SK-N-SH (cell line): Measurements from ENCODE around the gene NOP9. TPM values are rescaled to one million over a fixed set of nuclear protein-coding genes. Genes with fewer than 3 reads are reported as not detected.

Experiments used
- CTCF ChIA-PET: fragments of 300-600, 350-600 bp; formaldehyde crosslinking; extraction: SDS; loops from one replicate; lab custom pipeline; 2021; lab: Yijun Ruan, JAX
- POLR2A ChIA-PET: fragments of 350-600 bp; sonication (Branson Sonifier 250); formaldehyde crosslinking; extraction: SDS; loops from one replicate; lab custom pipeline; 2020; ENCODE audit warnings: antibody characterized with exemption, inconsistent platforms; lab: Yijun Ruan, JAX
- DNase-seq: peaks from one replicate; pipeline ENCODE4 v3.0.0; 2012
- H2AFZ ChIP-seq: fragments of 200-600 bp; sonication (generic); 2 replicates; pipeline ENCODE4 v1.8.1; 2016; ENCODE audit warnings: antibody characterized with exemption, mild to moderate bottlenecking, low read depth
- H3F3A ChIP-seq: fragments of 200-600 bp; sonication (generic); replicated peaks from 2 replicates; pipeline ENCODE3; 2016; ENCODE audit warnings: antibody characterized with exemption, mild to moderate bottlenecking; ENCODE audit not compliant: insufficient read depth
- H3K27ac ChIP-seq, 2 experiments: fragments of 200-500 bp in 1 of 2; fragments of 200-600 bp in 1 of 2; sonication (Bioruptor generic) in 1 of 2; sonication (generic), shearing (Covaris generic) in 1 of 2; 2 replicates each; pipeline versions ENCODE4 v1.5.1 to v1.6.1; 2014 to 2016; ENCODE audit warnings: low read depth in 2 of 2, inconsistent platforms in 1 of 2, low read length in 1 of 2, mild to moderate bottlenecking in 1 of 2, mixed read lengths in 1 of 2
- H3K27me3 ChIP-seq: fragments of 200-600 bp; sonication (generic), shearing (Covaris generic); 2 replicates; pipeline ENCODE4 v1.6.1; 2016; ENCODE audit warnings: mixed run types; ENCODE audit not compliant: insufficient read depth
- H3K36me3 ChIP-seq, 2 experiments: fragments of 200-500 bp in 1 of 2; fragments of 200-600 bp in 1 of 2; sonication (Bioruptor generic) in 1 of 2; sonication (generic) in 1 of 2; replicated peaks in 1 of 2; 2 replicates each; pipeline versions ENCODE3 to v1.5.1; 2014 to 2016; ENCODE audit warnings: low read length in 1 of 2, mild to moderate bottlenecking in 1 of 2; ENCODE audit not compliant: insufficient read depth in 2 of 2, control insufficient read depth in 1 of 2
- H3K4me1 ChIP-seq, 2 experiments: fragments of 200-500 bp in 1 of 2; fragments of 200-600 bp in 1 of 2; sonication (Bioruptor generic) in 1 of 2; sonication (generic), shearing (Covaris generic) in 1 of 2; 2 replicates each; pipeline versions ENCODE4 v1.5.1 to v1.6.1; 2014 to 2016; ENCODE audit warnings: low read depth in 1 of 2, low read length in 1 of 2, mixed run types in 1 of 2; ENCODE audit not compliant: insufficient read depth in 2 of 2, control insufficient read depth in 1 of 2
- H3K4me2 ChIP-seq: fragments of 200-600 bp; sonication (generic), shearing (Covaris generic); 2 replicates; pipeline ENCODE4 v1.6.1; 2017; ENCODE audit warnings: mixed run types
- H3K4me3 ChIP-seq, 2 experiments: fragments of 200-500 bp in 1 of 2; fragments of 200-600 bp in 1 of 2; sonication (Bioruptor generic) in 1 of 2; sonication (generic), shearing (Covaris generic) in 1 of 2; 2 replicates each; pipeline versions ENCODE4 v1.5.1 to v1.8.1; 2014 to 2016; ENCODE audit warnings: low read depth in 2 of 2, inconsistent platforms in 1 of 2, low read length in 1 of 2, mild to moderate bottlenecking in 1 of 2, mixed read lengths in 1 of 2, moderate library complexity in 1 of 2
- H3K79me2 ChIP-seq: fragments of 200-600 bp; sonication (generic); 2 replicates; pipeline ENCODE4 v1.8.1; 2017; ENCODE audit warnings: mild to moderate bottlenecking; ENCODE audit not compliant: insufficient read depth
- H3K9ac ChIP-seq: fragments of 200-600 bp; sonication (generic); 2 replicates; pipeline ENCODE4 v1.6.1; 2017; ENCODE audit warnings: mixed run types
- H3K9me2 ChIP-seq: fragments of 200-600 bp; sonication (generic); 2 replicates; pipeline ENCODE4 v1.6.1; 2017; ENCODE audit warnings: mixed run types
- H3K9me3 ChIP-seq: fragments of 200-600 bp; sonication (generic); 2 replicates; pipeline ENCODE4 v1.6.1; 2017; ENCODE audit warnings: mixed run types, mild to moderate bottlenecking, moderate library complexity
- H4K20me1 ChIP-seq: fragments of 200-600 bp; sonication (generic); 2 replicates; pipeline ENCODE4 v1.6.1; 2017; ENCODE audit warnings: mild to moderate bottlenecking, mixed run types; ENCODE audit not compliant: insufficient read depth
- CHD2 ChIP-seq: fragments of 150-350 bp; IDR thresholded peaks from 2 replicates; pipeline ENCODE4 v1.6.1; 2018; ENCODE audit warnings: low read length; ENCODE audit not compliant: partially characterized antibody
- ELF1 ChIP-seq: IDR thresholded peaks from 2 replicates; pipeline ENCODE4 v1.4.0; 2012
- EZH2phosphoT487 ChIP-seq: fragments of 200-600 bp; sonication (generic); IDR thresholded peaks from 2 replicates; pipeline ENCODE4 v1.6.1; 2017; ENCODE audit warnings: low read depth, mixed run types, mild to moderate bottlenecking, antibody characterized with exemption, moderate library complexity, borderline replicate concordance
- FOSL2 ChIP-seq: IDR thresholded peaks from 2 replicates; pipeline ENCODE4 v1.4.0; 2012; ENCODE audit warnings: low read depth, mild to moderate bottlenecking, moderate library complexity, borderline replicate concordance
- FOXM1 ChIP-seq: IDR thresholded peaks from 2 replicates; pipeline ENCODE4 v1.4.0; 2012; ENCODE audit warnings: low read depth, mild to moderate bottlenecking
- IRF3 ChIP-seq: fragments of 150-350 bp; IDR thresholded peaks from 2 replicates; pipeline ENCODE4 v1.6.1; 2016; ENCODE audit warnings: mild to moderate bottlenecking, low read depth, low read length
- MEF2A ChIP-seq: IDR thresholded peaks from 2 replicates; pipeline ENCODE4 v1.4.0; 2012; ENCODE audit warnings: low read depth, borderline replicate concordance
- MXI1 ChIP-seq: IDR thresholded peaks from 2 replicates; pipeline ENCODE4 v1.6.1; 2012; ENCODE audit warnings: mild to moderate bottlenecking, low read depth, low read length, improper control_type of control experiment
- NFIC ChIP-seq: IDR thresholded peaks from 2 replicates; pipeline ENCODE4 v1.4.0; 2012; ENCODE audit warnings: borderline replicate concordance
- NRF1 ChIP-seq: IDR thresholded peaks from 2 replicates; pipeline ENCODE4 v1.6.1; 2012; ENCODE audit warnings: low read depth, mild to moderate bottlenecking, low read length
- RAD21 ChIP-seq: IDR thresholded peaks from 2 replicates; pipeline ENCODE4 v1.6.1; 2012; ENCODE audit warnings: mild to moderate bottlenecking, low read length
- REST ChIP-seq: IDR thresholded peaks from 2 replicates; pipeline ENCODE4 v1.6.1; 2012; ENCODE audit warnings: mild to moderate bottlenecking, low read depth, low read length, moderate library complexity
- RXRA ChIP-seq: IDR thresholded peaks from 2 replicates; pipeline ENCODE4 v1.4.0; 2012; ENCODE audit warnings: low read depth, mild to moderate bottlenecking, borderline replicate concordance
- SIN3A ChIP-seq: IDR thresholded peaks from 2 replicates; pipeline ENCODE4 v1.6.1; 2012; ENCODE audit warnings: low read depth, mild to moderate bottlenecking, low read length, moderate library complexity, borderline replicate concordance
- TAF1 ChIP-seq: IDR thresholded peaks from 2 replicates; pipeline ENCODE4 v1.6.1; 2012; ENCODE audit warnings: low read depth, mild to moderate bottlenecking, low read length, moderate library complexity, borderline replicate concordance
- TCF12 ChIP-seq: IDR thresholded peaks from 2 replicates; pipeline ENCODE4 v1.4.0; 2012
- TEAD4 ChIP-seq: IDR thresholded peaks from 2 replicates; pipeline ENCODE4 v1.4.0; 2012; ENCODE audit warnings: mild to moderate bottlenecking, borderline replicate concordance; ENCODE audit not compliant: insufficient read depth
- YY1 ChIP-seq: IDR thresholded peaks from 2 replicates; pipeline ENCODE4 v1.4.0; 2012; ENCODE audit warnings: low read depth, mild to moderate bottlenecking
- WGBS: methylation state at CpG from one replicate; pipeline ENCODE4 v1.1.6; 2017; ENCODE audit warnings: low lambda C conversion rate; 5-methylcytosine and 5-hydroxymethylcytosine counted together
- polyA plus RNA-seq, 3 experiments: library from polyadenylated mRNA; depleted of rRNA; stranded (reverse); fragments of >200 nt; gene quantifications; 2 replicates each; pipeline ENCODE4 v1.2.3, GENCODE V29; 2012
- TF ChIP-seq, protein P1 (sequence below): IDR thresholded peaks from 2 replicates; pipeline ENCODE4 v1.4.0; 2012; ENCODE audit warnings: low read depth, borderline replicate concordance
- TF ChIP-seq, protein P2 (sequence below): fragments of 150-350 bp; IDR thresholded peaks from 2 replicates; pipeline ENCODE4 v1.6.1; 2017; ENCODE audit warnings: antibody characterized with exemption, low read length, low read depth, borderline replicate concordance

Gene NOP9
- polyA plus RNA-seq, 1 of the 3 experiments (the other 2 are of a cell fraction): 11.9 TPM

DNA sequence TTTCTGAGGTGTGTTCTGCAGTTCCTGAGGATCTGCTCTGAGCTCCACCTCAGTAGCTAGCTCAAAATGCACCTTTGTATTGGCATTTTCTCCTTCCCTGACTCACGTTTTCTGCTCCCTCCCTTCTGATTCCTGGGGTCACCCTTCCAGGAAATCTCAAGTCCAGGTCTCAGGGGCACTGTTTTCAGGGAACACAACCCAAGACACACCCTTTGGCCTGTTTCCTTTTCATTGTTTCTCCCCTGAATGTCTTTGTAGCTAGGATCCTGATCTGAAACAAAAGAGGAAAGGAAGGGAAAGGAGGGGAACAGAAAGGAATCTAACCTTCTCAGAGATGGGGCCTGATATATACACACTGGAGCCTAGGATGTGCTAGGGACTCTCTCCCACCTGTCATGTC lies 47.5 kb downstream of the NOP9 start:
- H3K27me3 ChIP-seq: peaks cover 82% of the 10 kb centered on the region
- H3F3A ChIP-seq: no peaks in the 10 kb centered on the region
- H3K9me2 ChIP-seq: no peaks in the 10 kb centered on the region
- H3K4me1 ChIP-seq: no peaks in the 10 kb centered on the region; a peak in 1 of 4 replicates
- H3K27ac ChIP-seq: no peak overlapping the region
- H3K9ac ChIP-seq: no peak overlapping the region
- WGBS: 0% methylated on average over 1 of the region's 1 CpG
- no peak for DNase-seq
- ChIA-PET CTCF (interaction anchor here (0.7 to 5.6 kb wide), 6 partner anchors 10 to 89 kb away, joined by 3 to 98 read pairs (median 26); partner anchors contain the start of gene ADCY4), POLR2A (no interaction called here)
- no peaks in the 10 kb centered on the region for H3K9me3 ChIP-seq
- no peak overlapping the region for H3K4me2 ChIP-seq
- no peak for TF ChIP-seq MXI1
- no peak for TF ChIP-seq NRF1
- TF ChIP-seq RXRA: no peak
- no peak for TF ChIP-seq RAD21
- TF ChIP-seq YY1: no peak
- TF ChIP-seq, protein P1, sequence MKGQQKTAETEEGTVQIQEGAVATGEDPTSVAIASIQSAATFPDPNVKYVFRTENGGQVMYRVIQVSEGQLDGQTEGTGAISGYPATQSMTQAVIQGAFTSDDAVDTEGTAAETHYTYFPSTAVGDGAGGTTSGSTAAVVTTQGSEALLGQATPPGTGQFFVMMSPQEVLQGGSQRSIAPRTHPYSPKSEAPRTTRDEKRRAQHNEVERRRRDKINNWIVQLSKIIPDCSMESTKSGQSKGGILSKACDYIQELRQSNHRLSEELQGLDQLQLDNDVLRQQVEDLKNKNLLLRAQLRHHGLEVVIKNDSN: no peak
- TF ChIP-seq, protein P2, sequence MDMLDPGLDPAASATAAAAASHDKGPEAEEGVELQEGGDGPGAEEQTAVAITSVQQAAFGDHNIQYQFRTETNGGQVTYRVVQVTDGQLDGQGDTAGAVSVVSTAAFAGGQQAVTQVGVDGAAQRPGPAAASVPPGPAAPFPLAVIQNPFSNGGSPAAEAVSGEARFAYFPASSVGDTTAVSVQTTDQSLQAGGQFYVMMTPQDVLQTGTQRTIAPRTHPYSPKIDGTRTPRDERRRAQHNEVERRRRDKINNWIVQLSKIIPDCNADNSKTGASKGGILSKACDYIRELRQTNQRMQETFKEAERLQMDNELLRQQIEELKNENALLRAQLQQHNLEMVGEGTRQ: no peak
- no peak for TF ChIP-seq ELF1
- TF ChIP-seq TCF12: no peak
- no peak for TF ChIP-seq NFIC
- TF ChIP-seq SIN3A: no peak
- TF ChIP-seq TEAD4: no peak
- TF ChIP-seq FOXM1: no peak
- no peak for TF ChIP-seq CHD2
- no peak for TF ChIP-seq TAF1
- TF ChIP-seq REST: no peak
- TF ChIP-seq MEF2A: no peak
- no peak for TF ChIP-seq IRF3
- TF ChIP-seq FOSL2: no peak
- TF ChIP-seq EZH2phosphoT487: no peak
- no peaks in the 10 kb centered on the region for H3K79me2 ChIP-seq
- H3K4me3 ChIP-seq: no peak overlapping the region
- no peaks in the 10 kb centered on the region for H3K36me3 ChIP-seq
- H4K20me1 ChIP-seq: no peaks in the 10 kb centered on the region
- H2AFZ ChIP-seq: no peak overlapping the region
